Skeletal muscle satellite cell (primary cell): ENCODE measurements around the gene TMEM44.

ENCODE experiments used
- H3K27me3 ChIP-seq: 2 replicates; pipeline ENCODE4 v1.7.0; 2013; ENCODE audit warnings: low read length; ENCODE audit not compliant: control insufficient read depth, insufficient read depth
- H3K36me3 ChIP-seq: 2 replicates; pipeline ENCODE4 v1.7.0; 2013; ENCODE audit warnings: mild to moderate bottlenecking, control low read depth, low read length; ENCODE audit not compliant: insufficient read depth
- H3K4me1 ChIP-seq: 2 replicates; pipeline ENCODE4 v1.7.0; 2013; ENCODE audit warnings: low read length; ENCODE audit not compliant: control insufficient read depth, insufficient read depth
- H3K4me2 ChIP-seq: 2 replicates; pipeline ENCODE4 v1.7.0; 2013; ENCODE audit warnings: mild to moderate bottlenecking, low read length
- H3K4me3 ChIP-seq: 2 replicates; pipeline ENCODE4 v1.7.0; 2013; ENCODE audit warnings: low read length
- H3K9ac ChIP-seq: 2 replicates; pipeline ENCODE4 v1.7.0; 2013; ENCODE audit warnings: mild to moderate bottlenecking, low read depth, low read length, moderate library complexity
- H3K9me3 ChIP-seq: replicated peaks from 2 replicates; pipeline ENCODE4 v1.7.0; 2013; ENCODE audit warnings: mild to moderate bottlenecking, control low read depth, low read length

TMEM44 gene

DNA sequence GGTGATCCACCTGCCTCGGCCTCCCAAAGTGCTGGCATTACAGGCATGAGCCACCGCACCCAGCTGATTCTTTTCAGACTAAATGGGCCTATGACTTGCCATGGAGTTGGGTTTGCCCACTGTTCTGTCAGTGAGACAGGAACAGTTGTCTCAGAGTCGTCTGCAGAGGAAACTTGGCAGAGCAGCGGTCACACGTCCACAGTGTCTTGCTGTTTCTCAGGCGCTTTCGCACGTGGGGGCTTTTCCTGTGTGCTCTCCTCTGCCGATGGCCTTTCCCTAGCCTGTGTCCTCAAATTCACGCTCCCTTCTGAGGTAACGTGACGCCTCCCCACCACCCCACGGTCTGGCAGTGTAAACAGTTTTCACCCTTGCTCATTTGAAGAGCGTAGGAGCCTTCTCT, 11.3 kb downstream of the TMEM44 start:
- no peaks in the 10 kb centered on the region for H3K9me3 ChIP-seq
- no peak overlapping the region for H3K9ac ChIP-seq
- H3K4me2 ChIP-seq: no peak overlapping the region
- H3K27me3 ChIP-seq: no peaks in the 10 kb centered on the region
- H3K36me3 ChIP-seq: peaks cover 67% of the 10 kb centered on the region
- H3K4me3 ChIP-seq: no peak overlapping the region
- no peaks in the 10 kb centered on the region for H3K4me1 ChIP-seq

DNA sequence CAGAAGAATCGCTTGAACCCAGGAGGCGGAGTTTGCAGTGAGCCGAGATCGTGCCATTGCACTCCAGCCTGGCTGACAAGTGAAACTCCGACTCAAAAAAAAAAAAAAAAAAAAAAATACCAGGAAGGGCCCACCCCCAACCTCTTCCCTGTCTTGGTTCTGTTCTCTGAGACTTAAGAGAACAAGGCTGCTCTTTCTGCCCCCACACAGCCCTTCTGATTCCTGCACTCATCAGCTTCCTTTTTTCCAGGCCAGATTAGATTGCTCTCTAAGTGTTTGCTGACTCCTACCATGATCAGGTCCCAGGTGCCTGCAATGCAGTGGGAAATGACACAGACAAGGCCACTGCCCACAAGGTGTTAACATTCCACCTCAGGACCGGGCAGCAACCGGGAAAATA, 13.0 kb downstream of the TMEM44 start:
- Histone ChIP-seq H3K4me3 (no peak overlapping the region), H3K4me1 (no peaks in the 10 kb centered on the region), H3K36me3 (peaks cover 70% of the 10 kb centered on the region), H3K9me3 (no peaks in the 10 kb centered on the region), H3K4me2 (no peak overlapping the region), H3K9ac (no peak overlapping the region), H3K27me3 (no peaks in the 10 kb centered on the region)

DNA sequence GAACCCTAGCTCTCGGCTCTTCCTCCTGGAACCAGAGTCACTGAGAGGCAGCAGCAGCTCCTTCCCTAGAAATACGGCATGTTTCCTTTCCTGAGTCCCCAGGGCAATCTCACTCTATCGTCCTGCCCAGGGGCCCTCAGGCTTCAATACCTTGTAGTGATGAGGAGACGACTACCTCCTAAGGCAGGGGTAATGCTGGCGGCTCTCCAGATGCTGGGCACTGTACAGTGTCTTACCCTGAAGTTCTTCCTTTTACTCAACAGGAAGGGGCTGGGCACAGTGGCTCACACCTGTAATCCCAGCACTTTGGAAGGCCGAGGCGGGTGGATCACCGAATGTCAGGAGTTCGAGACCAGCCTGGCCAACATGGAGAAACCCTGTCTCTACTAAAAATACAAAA, 13.5 kb downstream of the TMEM44 start:
- Histone ChIP-seq H3K4me1 (no peaks in the 10 kb centered on the region), H3K9ac (no peak overlapping the region), H3K4me2 (no peak overlapping the region), H3K36me3 (peaks cover 71% of the 10 kb centered on the region), H3K27me3 (no peaks in the 10 kb centered on the region), H3K4me3 (no peak overlapping the region), H3K9me3 (no peaks in the 10 kb centered on the region)

DNA sequence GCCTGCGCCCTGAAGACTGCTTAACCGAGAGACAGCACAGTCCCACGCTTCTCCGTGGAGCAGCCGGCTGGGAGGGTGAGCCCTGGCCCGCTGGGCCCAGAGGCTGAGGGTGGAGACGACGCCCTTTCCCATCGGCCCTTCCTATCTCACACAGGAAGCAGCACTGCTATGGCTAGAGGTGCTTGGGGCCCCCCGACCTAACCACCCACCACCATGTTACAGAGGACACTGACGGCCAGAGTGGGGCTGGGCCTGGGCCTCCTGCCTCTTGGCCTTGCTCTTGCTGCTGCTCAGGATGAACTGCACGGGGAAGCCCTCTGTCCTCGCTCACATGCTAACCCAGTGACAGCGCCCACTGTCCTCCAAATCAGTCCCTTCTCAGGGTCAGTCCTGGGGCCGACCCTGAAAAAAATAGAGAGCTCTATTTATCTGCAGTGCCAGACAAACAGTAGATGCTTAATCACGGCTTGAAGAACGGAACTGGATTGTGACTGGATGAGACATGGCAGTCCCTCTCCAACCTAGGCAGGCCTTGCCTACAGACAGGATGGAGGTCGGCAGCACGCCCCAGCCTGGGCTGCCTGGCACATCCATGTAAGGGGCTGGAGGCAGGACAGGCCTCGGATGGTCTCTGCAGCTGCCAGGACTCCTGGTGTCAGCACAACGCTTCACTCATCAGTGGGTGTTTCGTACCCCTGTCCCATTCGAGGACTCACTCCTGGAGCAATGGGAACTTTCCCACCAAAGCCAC, 14.2 kb downstream of the TMEM44 start:
- Histone ChIP-seq H3K4me1 (no peaks in the 10 kb centered on the region), H3K9me3 (no peaks in the 10 kb centered on the region), H3K4me3 (no peak overlapping the region), H3K36me3 (peaks cover 76% of the 10 kb centered on the region), H3K27me3 (no peaks in the 10 kb centered on the region), H3K4me2 (no peak overlapping the region), H3K9ac (no peak overlapping the region)

DNA sequence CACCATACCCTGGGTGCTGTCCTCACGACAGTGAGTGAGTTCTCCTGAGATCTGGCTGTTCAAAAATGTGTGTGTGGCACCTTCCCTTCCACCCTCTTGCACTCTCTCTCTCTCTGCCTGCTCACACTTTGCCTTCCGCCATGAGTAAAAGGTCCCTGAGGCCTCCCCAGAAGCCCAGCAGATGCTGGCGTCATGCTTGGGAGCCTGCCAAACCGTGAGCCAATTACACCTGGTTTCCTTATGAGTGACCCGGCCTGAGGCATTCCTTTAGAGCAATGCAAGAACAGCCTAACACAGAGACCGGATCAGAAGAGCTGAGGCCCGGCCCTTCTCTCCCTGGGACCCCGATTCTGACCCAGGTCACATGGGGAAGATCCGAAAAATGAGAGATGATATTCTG, 15.4 kb downstream of the TMEM44 start:
- no peaks in the 10 kb centered on the region for H3K9me3 ChIP-seq
- H3K4me1 ChIP-seq: no peaks in the 10 kb centered on the region
- no peak overlapping the region for H3K4me3 ChIP-seq
- H3K27me3 ChIP-seq: no peaks in the 10 kb centered on the region
- no peak overlapping the region for H3K9ac ChIP-seq
- peaks cover 67% of the 10 kb centered on the region for H3K36me3 ChIP-seq
- H3K4me2 ChIP-seq: no peak overlapping the region

DNA sequence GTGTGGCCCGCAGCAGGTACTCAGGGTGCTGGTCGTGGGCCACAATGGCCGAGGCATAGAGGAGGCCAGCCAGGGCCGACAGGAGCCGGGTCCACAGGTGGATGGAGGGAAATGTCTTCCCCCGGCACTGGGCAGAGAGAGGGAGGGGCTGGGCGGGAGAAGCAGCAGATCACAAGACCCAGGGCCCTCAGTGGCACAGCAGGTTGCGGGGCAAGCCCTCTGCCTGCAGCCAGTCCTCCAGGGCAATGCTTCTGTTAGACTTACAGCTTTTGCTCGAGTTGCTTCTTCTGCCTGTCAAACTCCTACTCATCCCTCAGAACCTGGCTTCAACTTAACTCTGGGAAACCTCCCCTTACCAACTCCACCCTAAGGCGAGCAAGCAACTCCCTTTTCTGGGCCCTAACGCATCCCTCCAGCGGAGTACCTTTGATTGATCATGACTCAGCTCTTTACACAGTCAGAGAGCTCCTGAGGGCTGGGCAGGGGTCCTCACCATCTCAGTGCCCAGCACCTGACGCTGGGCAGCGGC, 16.0 kb downstream of the TMEM44 start:
- no peak overlapping the region for H3K4me2 ChIP-seq
- H3K9ac ChIP-seq: no peak overlapping the region
- H3K4me1 ChIP-seq: no peaks in the 10 kb centered on the region
- no peaks in the 10 kb centered on the region for H3K9me3 ChIP-seq
- H3K4me3 ChIP-seq: no peak overlapping the region
- peaks cover 62% of the 10 kb centered on the region for H3K36me3 ChIP-seq
- no peaks in the 10 kb centered on the region for H3K27me3 ChIP-seq

DNA sequence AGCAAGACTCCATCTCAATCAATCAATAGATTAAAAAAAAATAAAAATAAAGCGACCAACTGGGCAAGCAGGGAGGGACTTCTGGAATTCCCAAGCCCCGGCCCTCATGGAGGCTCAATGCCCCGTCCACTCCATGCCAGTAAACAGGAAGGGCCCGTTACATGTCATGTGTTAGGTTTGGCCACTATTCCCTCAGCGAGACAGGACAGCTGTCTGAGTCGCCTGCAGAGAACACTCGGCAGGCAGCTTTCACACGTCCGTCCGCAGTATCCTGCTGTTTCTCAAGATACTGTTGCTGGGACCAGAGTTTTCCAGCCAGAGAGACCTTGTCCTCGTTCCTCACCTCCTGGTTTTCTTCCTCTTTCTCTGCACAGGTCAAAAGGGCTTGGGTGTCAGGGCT, 18.0 kb downstream of the TMEM44 start:
- Histone ChIP-seq H3K36me3 (peaks cover 51% of the 10 kb centered on the region), H3K4me2 (no peak overlapping the region), H3K4me1 (no peaks in the 10 kb centered on the region), H3K9me3 (no peaks in the 10 kb centered on the region), H3K4me3 (no peak overlapping the region), H3K9ac (no peak overlapping the region), H3K27me3 (no peaks in the 10 kb centered on the region)

DNA sequence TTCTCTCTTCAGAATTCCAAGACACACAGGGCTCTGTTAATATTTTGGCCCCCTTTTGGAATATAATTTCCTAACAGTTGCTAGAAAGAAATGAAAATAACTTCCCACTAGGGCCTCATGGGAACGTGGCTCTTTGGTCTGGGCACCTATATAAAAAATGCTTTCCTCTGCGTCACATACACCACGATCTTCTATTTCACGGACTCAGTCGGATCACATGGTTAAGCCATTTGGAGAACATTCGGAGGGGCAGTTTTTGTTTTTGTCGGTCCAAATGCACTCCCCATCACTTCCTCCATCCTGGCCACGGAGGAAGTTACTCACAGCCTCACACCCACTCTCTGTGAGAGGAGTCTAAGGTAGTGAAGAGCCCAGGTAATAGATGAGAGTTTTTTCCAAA, 21.0 kb downstream of the TMEM44 start:
- peaks cover 37% of the 10 kb centered on the region for H3K36me3 ChIP-seq
- no peaks in the 10 kb centered on the region for H3K4me1 ChIP-seq
- no peak overlapping the region for H3K4me3 ChIP-seq
- H3K27me3 ChIP-seq: no peaks in the 10 kb centered on the region
- no peaks in the 10 kb centered on the region for H3K9me3 ChIP-seq
- no peak overlapping the region for H3K4me2 ChIP-seq
- H3K9ac ChIP-seq: no peak overlapping the region

DNA sequence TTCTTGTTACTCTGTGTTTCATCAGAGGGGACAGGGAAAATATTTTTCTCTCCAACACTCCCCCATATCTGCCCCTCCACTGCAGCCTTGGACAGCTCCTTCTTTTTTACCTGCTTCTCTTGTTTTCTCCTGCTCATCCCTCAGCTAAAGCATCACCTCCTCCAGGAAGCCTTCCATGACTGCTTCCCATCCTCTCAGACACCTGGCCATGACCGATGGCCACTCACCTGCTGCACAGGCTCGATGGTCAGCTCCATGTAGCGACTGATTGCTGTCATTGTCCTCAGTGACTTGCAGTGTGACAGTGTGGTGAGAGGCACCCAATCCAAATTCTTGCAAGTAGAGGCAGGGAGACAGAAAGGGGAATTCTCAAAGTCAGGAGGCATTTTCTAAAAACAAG, 22.5 kb downstream of the TMEM44 start:
- Histone ChIP-seq H3K4me2 (no peak overlapping the region), H3K4me3 (no peak overlapping the region), H3K9ac (no peak overlapping the region), H3K27me3 (no peaks in the 10 kb centered on the region), H3K9me3 (no peaks in the 10 kb centered on the region), H3K36me3 (peaks cover 32% of the 10 kb centered on the region), H3K4me1 (no peaks in the 10 kb centered on the region)

DNA sequence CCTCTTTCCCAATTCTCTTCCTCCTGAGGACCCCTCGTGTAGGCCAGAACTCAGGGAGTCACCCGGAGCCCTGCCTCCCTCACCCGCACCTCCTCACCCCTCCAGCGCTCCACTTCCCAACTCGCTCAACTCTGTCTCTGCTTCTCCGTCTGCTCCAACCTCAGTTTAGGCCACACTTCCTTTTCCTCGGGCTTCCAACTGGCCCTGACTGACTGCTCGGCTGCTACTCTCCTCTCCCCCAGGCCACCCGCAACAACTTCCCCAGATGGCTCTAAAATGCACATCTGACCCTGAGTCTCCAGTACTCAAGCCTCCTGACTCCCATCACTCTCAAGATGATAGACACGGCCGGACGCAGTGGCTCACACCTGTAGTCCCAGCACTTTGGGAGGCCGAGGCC, 23.6 kb downstream of the TMEM44 start:
- Histone ChIP-seq H3K4me3 (no peak overlapping the region), H3K4me1 (no peaks in the 10 kb centered on the region), H3K27me3 (no peaks in the 10 kb centered on the region), H3K9me3 (no peaks in the 10 kb centered on the region), H3K9ac (no peak overlapping the region), H3K4me2 (no peak overlapping the region), H3K36me3 (peaks cover 26% of the 10 kb centered on the region)

DNA sequence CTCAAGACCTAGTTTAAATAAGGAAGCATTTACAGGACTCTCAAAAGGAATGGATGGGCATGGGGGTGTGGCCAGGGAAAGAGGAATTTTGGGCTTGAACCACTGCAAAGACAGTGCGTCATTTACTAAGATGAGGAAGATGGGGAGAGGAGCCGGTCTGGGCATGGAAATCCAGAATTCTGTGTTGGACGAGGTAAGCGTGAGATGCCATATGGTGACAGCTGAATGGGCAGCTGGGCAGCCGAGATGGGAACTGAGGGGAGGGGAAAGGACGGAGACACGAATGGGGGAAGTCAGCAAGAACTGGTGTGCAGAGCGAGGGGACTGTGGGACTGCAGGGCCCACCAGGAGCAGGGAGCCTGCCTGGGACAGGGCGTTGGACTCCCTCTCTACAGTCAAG, 24.2 kb downstream of the TMEM44 start:
- no peak overlapping the region for H3K4me2 ChIP-seq
- H3K4me3 ChIP-seq: no peak overlapping the region
- no peaks in the 10 kb centered on the region for H3K9me3 ChIP-seq
- no peaks in the 10 kb centered on the region for H3K4me1 ChIP-seq
- no peak overlapping the region for H3K9ac ChIP-seq
- no peaks in the 10 kb centered on the region for H3K27me3 ChIP-seq
- H3K36me3 ChIP-seq: peaks cover 26% of the 10 kb centered on the region
